ENCODE results near the gene SYT3.

DNA sequence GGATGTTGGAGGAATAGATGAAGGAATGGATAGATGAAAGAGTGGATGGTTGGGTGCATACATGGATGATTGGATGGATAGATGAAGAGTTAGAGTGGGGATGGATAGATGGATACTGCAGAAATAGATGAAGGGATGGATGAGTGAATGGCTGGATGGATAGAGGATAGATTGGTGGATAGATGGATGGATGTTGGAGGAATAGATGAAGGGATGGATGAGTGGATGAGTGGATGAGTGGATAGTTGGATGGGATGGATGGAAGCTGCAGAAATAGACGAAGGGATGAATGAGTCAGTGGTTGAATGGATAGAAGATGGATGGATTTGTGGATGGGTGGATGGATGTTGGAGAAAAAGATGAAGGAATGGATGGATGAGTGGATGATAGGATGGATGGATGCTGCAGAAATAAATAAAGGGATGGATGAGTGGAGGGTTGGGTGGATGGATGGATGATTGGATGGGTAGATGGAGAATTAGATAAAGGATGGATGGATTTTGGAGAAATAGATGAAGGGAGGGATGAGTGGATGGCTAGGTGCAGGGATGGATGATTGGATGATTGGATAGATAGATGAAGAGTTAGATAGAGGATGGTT is 4.7 kb upstream of the SYT3 start:
- TF ChIP-seq, protein P1, sequence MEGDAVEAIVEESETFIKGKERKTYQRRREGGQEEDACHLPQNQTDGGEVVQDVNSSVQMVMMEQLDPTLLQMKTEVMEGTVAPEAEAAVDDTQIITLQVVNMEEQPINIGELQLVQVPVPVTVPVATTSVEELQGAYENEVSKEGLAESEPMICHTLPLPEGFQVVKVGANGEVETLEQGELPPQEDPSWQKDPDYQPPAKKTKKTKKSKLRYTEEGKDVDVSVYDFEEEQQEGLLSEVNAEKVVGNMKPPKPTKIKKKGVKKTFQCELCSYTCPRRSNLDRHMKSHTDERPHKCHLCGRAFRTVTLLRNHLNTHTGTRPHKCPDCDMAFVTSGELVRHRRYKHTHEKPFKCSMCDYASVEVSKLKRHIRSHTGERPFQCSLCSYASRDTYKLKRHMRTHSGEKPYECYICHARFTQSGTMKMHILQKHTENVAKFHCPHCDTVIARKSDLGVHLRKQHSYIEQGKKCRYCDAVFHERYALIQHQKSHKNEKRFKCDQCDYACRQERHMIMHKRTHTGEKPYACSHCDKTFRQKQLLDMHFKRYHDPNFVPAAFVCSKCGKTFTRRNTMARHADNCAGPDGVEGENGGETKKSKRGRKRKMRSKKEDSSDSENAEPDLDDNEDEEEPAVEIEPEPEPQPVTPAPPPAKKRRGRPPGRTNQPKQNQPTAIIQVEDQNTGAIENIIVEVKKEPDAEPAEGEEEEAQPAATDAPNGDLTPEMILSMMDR (IDR thresholded peaks at IDR 0.05) = no peak
- TF ChIP-seq POLR2AphosphoS5 (IDR thresholded peaks at IDR 0.05) (no peak), POLR2A (IDR thresholded peaks at IDR 0.05) (no peak)
